HL-60 (cell line): ENCODE results near the gene HOXD12.

ENCODE experiments used
- GABPA ChIP-seq: IDR thresholded peaks from 2 replicates; pipeline ENCODE4 v1.6.1; 2012; ENCODE audit warnings: low read depth
- POLR2AphosphoS5 ChIP-seq: IDR thresholded peaks from 2 replicates; pipeline ENCODE4 v1.6.1; 2012; ENCODE audit warnings: low read depth
- SPI1 ChIP-seq: IDR thresholded peaks from 2 replicates; pipeline ENCODE4 v1.6.1; 2012; ENCODE audit warnings: low read depth, mild to moderate bottlenecking, borderline replicate concordance
- TF ChIP-seq, protein P1 (sequence below): IDR thresholded peaks from one replicate; pipeline ENCODE4 v1.5.1; 2011; ENCODE audit warnings: low read length, control low read depth, inconsistent platforms; ENCODE audit not compliant: insufficient read depth

DNA sequence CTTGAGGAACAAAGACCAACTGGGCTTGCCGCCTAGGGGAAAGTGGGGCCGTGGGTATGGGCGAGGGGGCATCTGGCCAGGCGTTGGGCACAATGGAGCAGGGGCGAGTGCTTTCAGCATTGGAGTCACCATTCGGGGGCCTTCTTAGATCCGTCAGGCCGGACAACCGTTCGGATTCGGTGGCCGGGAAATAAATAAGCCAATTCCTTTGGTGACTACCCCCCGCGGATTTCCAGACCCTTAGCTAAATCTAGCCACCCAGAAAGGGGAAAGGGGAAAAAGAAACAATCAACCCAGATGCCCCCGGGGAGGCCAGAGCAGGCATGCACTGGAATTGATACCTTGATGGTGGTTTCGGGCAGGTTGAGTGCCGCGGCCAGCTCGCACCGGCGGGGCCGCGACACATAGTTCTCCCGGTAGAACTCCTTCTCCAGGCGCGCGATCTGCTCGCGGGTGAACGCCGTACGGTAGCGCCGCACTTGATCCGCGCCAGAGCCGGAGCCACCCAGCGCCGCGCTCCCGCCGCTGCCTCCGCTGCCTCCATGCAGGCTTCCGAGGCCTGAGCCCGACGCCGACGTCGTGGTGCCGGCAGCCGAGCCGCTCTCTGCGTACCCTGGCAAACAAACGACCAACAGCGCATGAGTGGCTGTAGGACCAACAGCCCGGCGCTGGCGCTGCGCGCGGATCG lies 17.6 kb upstream of the HOXD12 start:
- TF ChIP-seq, protein P1, sequence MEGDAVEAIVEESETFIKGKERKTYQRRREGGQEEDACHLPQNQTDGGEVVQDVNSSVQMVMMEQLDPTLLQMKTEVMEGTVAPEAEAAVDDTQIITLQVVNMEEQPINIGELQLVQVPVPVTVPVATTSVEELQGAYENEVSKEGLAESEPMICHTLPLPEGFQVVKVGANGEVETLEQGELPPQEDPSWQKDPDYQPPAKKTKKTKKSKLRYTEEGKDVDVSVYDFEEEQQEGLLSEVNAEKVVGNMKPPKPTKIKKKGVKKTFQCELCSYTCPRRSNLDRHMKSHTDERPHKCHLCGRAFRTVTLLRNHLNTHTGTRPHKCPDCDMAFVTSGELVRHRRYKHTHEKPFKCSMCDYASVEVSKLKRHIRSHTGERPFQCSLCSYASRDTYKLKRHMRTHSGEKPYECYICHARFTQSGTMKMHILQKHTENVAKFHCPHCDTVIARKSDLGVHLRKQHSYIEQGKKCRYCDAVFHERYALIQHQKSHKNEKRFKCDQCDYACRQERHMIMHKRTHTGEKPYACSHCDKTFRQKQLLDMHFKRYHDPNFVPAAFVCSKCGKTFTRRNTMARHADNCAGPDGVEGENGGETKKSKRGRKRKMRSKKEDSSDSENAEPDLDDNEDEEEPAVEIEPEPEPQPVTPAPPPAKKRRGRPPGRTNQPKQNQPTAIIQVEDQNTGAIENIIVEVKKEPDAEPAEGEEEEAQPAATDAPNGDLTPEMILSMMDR = no peak
- TF ChIP-seq SPI1 (no peak), POLR2AphosphoS5 (no peak), GABPA (no peak)
